Progenitor cell of endocrine pancreas (in vitro differentiated cells): ENCODE results near the gene NXPH3. TPM values are rescaled to one million over a fixed set of nuclear protein-coding genes. Genes with fewer than 3 reads are reported as not detected.
A peak's percentile ranks its signal among the peaks of the same experiment; 100 is the strongest.

Experiments
- DNase-seq: peaks from one replicate; pipeline ENCODE4 v3.0.0; 2021; ENCODE audit warnings: low spot score; ENCODE audit not compliant: unreplicated experiment
- H3K27ac Mint-ChIP-seq: 2 replicates; pipeline ENCODE4 v1.8.0; 2021; ENCODE audit warnings: mild to moderate bottlenecking, moderate library complexity, mixed read lengths
- H3K27me3 Mint-ChIP-seq: 2 replicates; pipeline ENCODE4 v1.8.0; 2021; ENCODE audit warnings: mixed read lengths
- H3K36me3 Mint-ChIP-seq: 2 replicates; pipeline ENCODE4 v1.8.0; 2022; ENCODE audit warnings: mixed read lengths; ENCODE audit not compliant: insufficient read depth
- H3K4me1 Mint-ChIP-seq: 2 replicates; pipeline ENCODE4 v1.8.0; 2021; ENCODE audit warnings: low read depth, mixed read lengths
- H3K4me3 Mint-ChIP-seq: 2 replicates; pipeline ENCODE4 v1.8.0; 2021; ENCODE audit warnings: low read depth, mild to moderate bottlenecking, moderate library complexity, mixed read lengths
- H3K9me3 Mint-ChIP-seq: 2 replicates; pipeline ENCODE4 v1.8.0; 2021; ENCODE audit warnings: low read depth, mixed read lengths
- CTCF ChIP-seq: fragments of 200-600 bp; sonication (generic); IDR thresholded peaks from one replicate; pipeline ENCODE4 v1.5.0; 2021; ENCODE audit warnings: antibody characterized with exemption, mild to moderate bottlenecking; ENCODE audit not compliant: unreplicated experiment
- total RNA-seq: library from RNA; stranded (reverse); gene quantifications from 2 replicates; pipeline ENCODE4 v1.2.1, GENCODE V29; 2021

Gene NXPH3
- total RNA-seq, 1 donor from 2014 or later: 0.38 TPM

DNA sequence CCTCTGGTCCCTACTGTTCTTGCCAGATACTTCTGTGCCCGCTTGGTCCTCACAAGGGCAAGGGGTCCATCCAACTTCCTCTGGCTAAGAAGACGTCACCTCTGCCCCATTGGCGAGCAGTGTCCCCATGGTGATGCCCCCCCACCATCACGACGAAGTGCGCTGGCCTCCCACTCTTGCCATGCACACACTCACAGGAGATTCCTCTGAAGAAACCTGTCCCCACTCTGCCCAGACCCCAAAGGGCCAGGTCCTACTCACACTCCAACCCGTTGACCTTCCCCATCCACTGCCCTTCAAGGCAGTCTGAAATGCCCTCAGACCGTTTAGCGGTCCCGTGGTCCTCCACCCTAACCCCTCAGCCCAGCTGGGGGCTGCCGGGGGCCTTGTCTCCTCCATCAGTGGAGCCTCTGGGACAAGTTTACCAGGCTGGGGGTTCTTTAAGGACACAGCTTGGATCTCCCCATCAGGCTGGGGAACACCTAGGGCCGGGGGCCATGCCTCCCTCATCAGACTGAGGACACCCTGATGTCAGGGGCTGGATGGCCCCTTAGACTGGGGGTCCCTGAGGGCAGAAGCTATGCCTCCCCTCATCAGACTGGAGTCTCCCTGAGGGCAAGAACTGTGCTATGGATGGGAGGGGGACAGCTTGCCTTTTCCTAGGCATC is 6.5 kb downstream of the NXPH3 start:
- H3K27me3 Mint-ChIP-seq: peaks cover 19% of the 10 kb centered on the region
- H3K36me3 Mint-ChIP-seq: peaks cover 1% of the 10 kb centered on the region
- no peaks in the 10 kb centered on the region for H3K4me1 Mint-ChIP-seq
- no peak overlapping the region for H3K27ac Mint-ChIP-seq
- H3K4me3 Mint-ChIP-seq: no peak overlapping the region
- DNase-seq: no peak
- no peaks in the 10 kb centered on the region for H3K9me3 Mint-ChIP-seq
- no peak for TF ChIP-seq CTCF

DNA sequence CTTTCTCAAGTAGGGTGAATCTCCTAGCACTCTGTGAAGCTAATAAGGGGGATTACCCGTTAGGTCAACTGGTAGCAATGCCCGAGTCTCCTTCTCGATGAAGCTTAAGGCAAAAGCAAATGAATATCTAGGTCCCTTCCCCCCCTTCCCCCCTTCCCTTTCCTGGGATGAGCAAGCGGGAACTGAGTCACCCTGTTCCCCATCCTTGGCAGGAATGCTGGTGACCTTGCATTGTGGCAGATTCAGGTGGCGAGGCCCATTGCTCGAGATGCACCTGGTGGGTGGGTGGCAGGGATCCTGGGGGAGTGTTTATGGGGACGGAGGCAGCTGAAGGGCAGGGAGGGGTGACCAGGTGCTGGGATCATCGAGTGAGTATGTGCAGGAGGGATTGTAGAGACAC is 7.1 kb downstream of the NXPH3 start:
- DNase-seq: no peak
- Mint-ChIP-seq H3K27ac (no peak overlapping the region), H3K4me1 (no peaks in the 10 kb centered on the region), H3K9me3 (no peaks in the 10 kb centered on the region), H3K36me3 (peaks cover 1% of the 10 kb centered on the region), H3K4me3 (no peak overlapping the region), H3K27me3 (peaks cover 13% of the 10 kb centered on the region)
- TF ChIP-seq CTCF: no peak

DNA sequence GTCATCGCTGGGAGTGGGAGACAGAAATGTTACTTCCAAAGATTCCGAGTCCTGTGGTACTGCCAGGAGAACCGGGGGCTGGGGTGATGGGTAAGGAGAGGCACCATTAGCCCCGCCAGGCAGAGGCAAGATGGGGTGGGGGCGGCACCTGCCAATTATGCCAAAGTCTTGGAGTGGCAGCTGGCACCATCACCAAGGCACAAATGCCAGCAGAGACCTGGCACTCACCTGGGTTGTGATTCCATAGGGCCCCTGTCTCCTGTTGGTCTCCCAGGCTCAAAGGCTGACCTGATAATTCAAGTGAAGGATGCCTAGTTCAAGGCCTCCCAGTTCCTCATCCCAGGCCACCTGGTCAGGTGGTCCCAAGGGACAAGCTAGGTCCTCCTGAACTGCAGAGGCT is 7.6 kb downstream of the NXPH3 start:
- Mint-ChIP-seq H3K9me3 (no peaks in the 10 kb centered on the region), H3K27me3 (peaks cover 9% of the 10 kb centered on the region), H3K27ac (no peak overlapping the region), H3K4me1 (no peaks in the 10 kb centered on the region), H3K4me3 (no peak overlapping the region), H3K36me3 (peaks cover 1% of the 10 kb centered on the region)
- no peak for DNase-seq
- TF ChIP-seq CTCF: no peak

GRCh38 chr17:49583889-49584288 is 8.2 kb downstream of the NXPH3 start:
- TF ChIP-seq CTCF: no peak
- no peaks in the 10 kb centered on the region for H3K4me1 Mint-ChIP-seq
- H3K9me3 Mint-ChIP-seq: no peaks in the 10 kb centered on the region
- peaks cover 1% of the 10 kb centered on the region for H3K36me3 Mint-ChIP-seq
- H3K4me3 Mint-ChIP-seq: no peak overlapping the region
- DNase-seq: no peak
- no peak overlapping the region for H3K27ac Mint-ChIP-seq
- H3K27me3 Mint-ChIP-seq: peaks cover 5% of the 10 kb centered on the region

DNA sequence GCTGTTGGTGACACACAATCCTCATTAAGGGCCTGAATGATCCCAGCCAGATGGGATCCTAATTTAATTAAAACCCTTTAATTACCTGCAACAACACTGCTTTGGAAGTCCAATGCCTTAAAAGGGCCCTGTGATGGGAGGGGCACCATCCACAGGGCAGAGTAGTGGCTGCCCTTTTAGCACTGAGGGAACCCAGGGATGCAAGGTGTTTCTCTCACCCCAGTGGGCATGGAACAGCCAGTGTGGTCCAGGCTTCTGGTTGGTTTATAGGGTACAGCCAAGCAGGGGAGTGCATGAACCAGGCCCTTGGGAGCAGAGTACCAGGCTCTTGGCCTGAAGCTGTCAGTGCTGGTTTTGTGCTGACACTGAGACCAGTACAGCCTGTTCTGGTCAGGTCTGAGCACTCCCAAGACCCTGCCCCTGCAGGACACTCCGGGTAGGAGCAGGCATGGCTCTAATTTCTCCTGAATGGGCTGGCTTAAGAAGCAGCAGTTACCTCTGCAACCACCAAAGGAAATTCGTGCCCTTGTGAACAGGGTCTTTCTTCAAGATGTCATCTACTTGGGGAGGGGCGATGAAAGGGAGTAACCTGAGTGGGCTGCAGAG is 9.9 kb downstream of the NXPH3 start:
- DNase-seq: no peak
- Mint-ChIP-seq H3K4me1 (no peaks in the 10 kb centered on the region), H3K27ac (no peak overlapping the region), H3K4me3 (no peak overlapping the region), H3K9me3 (no peaks in the 10 kb centered on the region), H3K36me3 (peaks cover 1% of the 10 kb centered on the region), H3K27me3 (peaks cover 2% of the 10 kb centered on the region)
- peak; percentile 40 for TF ChIP-seq CTCF
